Hepatocyte (in vitro differentiated cells): Measurements from ENCODE around the gene OCEL1.

Experiments used
- EZH2 ChIP-seq: fragments of 200-600 bp; sonication (generic); IDR thresholded peaks from 2 replicates; pipeline ENCODE4 v1.6.1; 2016; ENCODE audit warnings: antibody characterized with exemption, mild to moderate bottlenecking, borderline replicate concordance
- EZH2phosphoT487 ChIP-seq: fragments of 200-600 bp; sonication (generic); IDR thresholded peaks from one replicate; pipeline ENCODE4 v1.6.1; 2018; ENCODE audit warnings: antibody characterized with exemption, mild to moderate bottlenecking, low read depth, moderate library complexity; ENCODE audit not compliant: unreplicated experiment, severe bottlenecking
- TF ChIP-seq, protein P1 (sequence below): fragments of 200-600 bp; sonication (generic); IDR thresholded peaks from 2 replicates; pipeline ENCODE4 v1.5.1; 2016; ENCODE audit warnings: antibody characterized with exemption, mild to moderate bottlenecking; ENCODE audit not compliant: poor library complexity

DNA sequence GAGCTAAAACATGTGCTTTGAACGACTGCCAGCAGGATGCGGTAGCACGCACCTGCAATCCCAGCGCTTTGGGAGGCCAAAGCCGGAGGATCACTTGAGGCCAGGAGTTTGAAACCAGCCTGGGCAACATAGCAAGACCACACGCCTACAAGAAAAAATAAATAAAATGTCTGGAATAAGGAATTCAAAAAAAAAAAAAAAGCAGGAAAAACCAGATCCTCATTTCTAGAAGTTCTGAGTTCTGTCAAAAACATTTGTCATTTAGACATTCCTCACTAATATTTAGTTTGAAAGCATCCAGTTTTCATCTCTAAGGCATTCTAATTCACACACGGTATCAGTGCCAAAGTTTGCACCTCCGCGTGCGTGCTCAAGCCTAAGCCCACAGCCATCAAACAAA, 47.7 kb upstream of the OCEL1 start:
- TF ChIP-seq, protein P1, sequence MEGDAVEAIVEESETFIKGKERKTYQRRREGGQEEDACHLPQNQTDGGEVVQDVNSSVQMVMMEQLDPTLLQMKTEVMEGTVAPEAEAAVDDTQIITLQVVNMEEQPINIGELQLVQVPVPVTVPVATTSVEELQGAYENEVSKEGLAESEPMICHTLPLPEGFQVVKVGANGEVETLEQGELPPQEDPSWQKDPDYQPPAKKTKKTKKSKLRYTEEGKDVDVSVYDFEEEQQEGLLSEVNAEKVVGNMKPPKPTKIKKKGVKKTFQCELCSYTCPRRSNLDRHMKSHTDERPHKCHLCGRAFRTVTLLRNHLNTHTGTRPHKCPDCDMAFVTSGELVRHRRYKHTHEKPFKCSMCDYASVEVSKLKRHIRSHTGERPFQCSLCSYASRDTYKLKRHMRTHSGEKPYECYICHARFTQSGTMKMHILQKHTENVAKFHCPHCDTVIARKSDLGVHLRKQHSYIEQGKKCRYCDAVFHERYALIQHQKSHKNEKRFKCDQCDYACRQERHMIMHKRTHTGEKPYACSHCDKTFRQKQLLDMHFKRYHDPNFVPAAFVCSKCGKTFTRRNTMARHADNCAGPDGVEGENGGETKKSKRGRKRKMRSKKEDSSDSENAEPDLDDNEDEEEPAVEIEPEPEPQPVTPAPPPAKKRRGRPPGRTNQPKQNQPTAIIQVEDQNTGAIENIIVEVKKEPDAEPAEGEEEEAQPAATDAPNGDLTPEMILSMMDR, result no peak
- no peak for TF ChIP-seq EZH2
- TF ChIP-seq EZH2phosphoT487, result no peak
